Measurements from ENCODE around the gene TAOK2.

Gene TAOK2

DNA sequence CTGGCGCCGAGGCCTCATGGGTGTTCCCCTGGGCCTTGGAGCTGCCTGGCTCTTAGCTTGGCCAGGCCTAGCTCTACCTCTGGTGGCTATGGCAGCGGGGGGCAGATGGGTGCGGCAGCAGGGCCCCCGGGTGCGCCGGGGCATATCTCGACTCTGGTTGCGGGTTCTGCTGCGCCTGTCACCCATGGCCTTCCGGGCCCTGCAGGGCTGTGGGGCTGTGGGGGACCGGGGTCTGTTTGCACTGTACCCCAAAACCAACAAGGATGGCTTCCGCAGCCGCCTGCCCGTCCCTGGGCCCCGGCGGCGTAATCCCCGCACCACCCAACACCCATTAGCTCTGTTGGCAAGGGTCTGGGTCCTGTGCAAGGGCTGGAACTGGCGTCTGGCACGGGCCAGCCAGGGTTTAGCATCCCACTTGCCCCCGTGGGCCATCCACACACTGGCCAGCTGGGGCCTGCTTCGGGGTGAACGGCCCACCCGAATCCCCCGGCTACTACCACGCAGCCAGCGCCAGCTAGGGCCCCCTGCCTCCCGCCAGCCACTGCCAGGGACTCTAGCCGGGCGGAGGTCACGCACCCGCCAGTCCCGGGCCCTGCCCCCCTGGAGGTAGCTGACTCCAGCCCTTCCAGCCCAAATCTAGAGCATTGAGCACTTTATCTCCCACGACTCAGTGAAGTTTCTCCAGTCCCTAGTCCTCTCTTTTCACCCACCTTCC, 13.9 kb downstream of the TAOK2 start:
- DNase-seq (ENCODE audit: low read depth): no peak
- TF ChIP-seq, protein P1, sequence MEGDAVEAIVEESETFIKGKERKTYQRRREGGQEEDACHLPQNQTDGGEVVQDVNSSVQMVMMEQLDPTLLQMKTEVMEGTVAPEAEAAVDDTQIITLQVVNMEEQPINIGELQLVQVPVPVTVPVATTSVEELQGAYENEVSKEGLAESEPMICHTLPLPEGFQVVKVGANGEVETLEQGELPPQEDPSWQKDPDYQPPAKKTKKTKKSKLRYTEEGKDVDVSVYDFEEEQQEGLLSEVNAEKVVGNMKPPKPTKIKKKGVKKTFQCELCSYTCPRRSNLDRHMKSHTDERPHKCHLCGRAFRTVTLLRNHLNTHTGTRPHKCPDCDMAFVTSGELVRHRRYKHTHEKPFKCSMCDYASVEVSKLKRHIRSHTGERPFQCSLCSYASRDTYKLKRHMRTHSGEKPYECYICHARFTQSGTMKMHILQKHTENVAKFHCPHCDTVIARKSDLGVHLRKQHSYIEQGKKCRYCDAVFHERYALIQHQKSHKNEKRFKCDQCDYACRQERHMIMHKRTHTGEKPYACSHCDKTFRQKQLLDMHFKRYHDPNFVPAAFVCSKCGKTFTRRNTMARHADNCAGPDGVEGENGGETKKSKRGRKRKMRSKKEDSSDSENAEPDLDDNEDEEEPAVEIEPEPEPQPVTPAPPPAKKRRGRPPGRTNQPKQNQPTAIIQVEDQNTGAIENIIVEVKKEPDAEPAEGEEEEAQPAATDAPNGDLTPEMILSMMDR (IDR thresholded peaks at IDR 0.05; ENCODE audit: control insufficient read depth, insufficient read depth, low read depth, low read length, missing control alignments): no peak
- no peak overlapping the region for H3K4me3 ChIP-seq (ENCODE audit: control insufficient read depth, low read depth, low read length)

- TF ChIP-seq, protein P1 (IDR thresholded peaks at IDR 0.05; ENCODE audit: control insufficient read depth, insufficient read depth, low read depth, low read length, missing control alignments): no peak
- no peak for DNase-seq (ENCODE audit: low read depth)
- H3K4me3 ChIP-seq (ENCODE audit: control insufficient read depth, low read depth, low read length): no peak overlapping the region
Observed at GRCh38 chr16:29988346-29989075, 14.8 kb downstream of the TAOK2 start.

- H3K4me3 ChIP-seq (ENCODE audit: control insufficient read depth, low read depth, low read length): no peak overlapping the region
- no peak for DNase-seq (ENCODE audit: low read depth)
- TF ChIP-seq, protein P1 (IDR thresholded peaks at IDR 0.05; ENCODE audit: control insufficient read depth, insufficient read depth, low read depth, low read length, missing control alignments): no peak
Observed at GRCh38 chr16:29989111-29989858, 15.6 kb downstream of the TAOK2 start.

- TF ChIP-seq, protein P1 (IDR thresholded peaks at IDR 0.05; ENCODE audit: control insufficient read depth, insufficient read depth, low read depth, low read length, missing control alignments): no peak
- no peak for DNase-seq (ENCODE audit: low read depth)
- H3K4me3 ChIP-seq (ENCODE audit: control insufficient read depth, low read depth, low read length): no peak overlapping the region
Observed at GRCh38 chr16:29990034-29990433, 16.4 kb downstream of the TAOK2 start.

- TF ChIP-seq, protein P1 (IDR thresholded peaks at IDR 0.05; ENCODE audit: control insufficient read depth, insufficient read depth, low read depth, low read length, missing control alignments): no peak
- H3K4me3 ChIP-seq (ENCODE audit: control insufficient read depth, low read depth, low read length): no peak overlapping the region
- no peak for DNase-seq (ENCODE audit: low read depth)
Observed at GRCh38 chr16:29990883-29991570, 17.4 kb downstream of the TAOK2 start.

GRCh38 chr16:29991571-29991904, 17.9 kb downstream of the TAOK2 start:
- DNase-seq (ENCODE audit: low read depth): no peak
- TF ChIP-seq, protein P1 (IDR thresholded peaks at IDR 0.05; ENCODE audit: control insufficient read depth, insufficient read depth, low read depth, low read length, missing control alignments): no peak
- no peak overlapping the region for H3K4me3 ChIP-seq (ENCODE audit: control insufficient read depth, low read depth, low read length)

Measured in AG09309 (cell line).